ENCODE measurements around the gene ADAMTSL1.
A peak's percentile ranks its signal among the peaks of the same experiment; 100 is the strongest.

The ADAMTSL1 gene

DNA sequence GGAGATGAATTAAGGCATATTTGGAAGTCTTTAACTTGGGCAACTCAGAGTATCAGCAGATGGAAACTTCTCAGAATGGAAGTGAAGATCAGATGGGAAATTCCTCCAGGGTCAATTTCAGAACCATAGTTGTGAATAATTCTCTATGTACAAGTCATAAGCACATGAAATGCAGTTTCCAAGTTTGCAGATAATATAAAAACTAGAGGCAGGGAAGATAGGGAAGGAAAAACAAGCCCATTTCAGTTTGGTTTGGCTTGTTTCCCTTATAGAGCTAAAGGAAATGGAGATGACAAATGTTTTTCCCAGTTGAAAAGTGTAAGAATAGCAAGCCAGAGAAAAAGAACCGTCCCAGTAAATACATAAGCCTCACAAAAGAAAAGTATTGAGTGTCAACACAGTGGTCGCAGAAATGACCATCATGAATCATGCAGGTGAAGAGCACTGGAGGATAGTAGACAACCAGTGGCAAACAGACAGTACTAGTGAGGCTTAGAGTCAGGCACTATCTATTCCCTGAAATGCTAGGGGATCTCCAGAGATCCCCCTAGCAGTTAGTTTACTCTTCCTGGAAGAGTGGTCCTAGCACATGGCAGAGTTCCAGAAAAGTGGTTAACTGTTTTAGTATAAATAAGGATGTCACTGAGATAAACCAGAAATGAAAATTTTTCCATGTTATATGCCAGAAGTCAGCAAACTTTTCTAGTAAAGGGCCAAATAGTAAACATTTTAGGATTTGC is 313.1 kb downstream of the ADAMTSL1 start:
- ATAC-seq (ENCODE audit: insufficient read depth, low read depth) (no peak), DNase-seq (no peak)
- Histone ChIP-seq H3K4me3 (ENCODE audit: low read depth in 1 of 2, low read length in 2 of 2) (no peak overlapping the region), H4K20me1 (ENCODE audit: insufficient read depth, low read length) (no peaks in the 10 kb centered on the region), H2AFZ (ENCODE audit: low read depth, low read length) (no peak overlapping the region), H3K36me3 (ENCODE audit: insufficient read depth, low read length) (no peaks in the 10 kb centered on the region), H3K27me3 (ENCODE audit: insufficient read depth, low read length, poor library complexity) (no peaks in the 10 kb centered on the region), H3K4me1 (ENCODE audit: insufficient read depth, low read length) (no peaks in the 10 kb centered on the region), H3K9me3 (ENCODE audit: insufficient read depth, low read length, severe bottlenecking) (no peaks in the 10 kb centered on the region), H3K79me2 (ENCODE audit: insufficient read depth, low read length) (no peaks in the 10 kb centered on the region), H3K9ac (ENCODE audit: low read depth, low read length) (no peak overlapping the region), H3K4me2 (ENCODE audit: insufficient read depth, low read length) (no peak overlapping the region), H3K27ac (ENCODE audit: low read length) (no peak overlapping the region)
- no peak for TF ChIP-seq EZH2 (IDR thresholded peaks at IDR 0.05; ENCODE audit: borderline replicate concordance, low read depth, low read length, severe bottlenecking)
- TF ChIP-seq, protein P1, sequence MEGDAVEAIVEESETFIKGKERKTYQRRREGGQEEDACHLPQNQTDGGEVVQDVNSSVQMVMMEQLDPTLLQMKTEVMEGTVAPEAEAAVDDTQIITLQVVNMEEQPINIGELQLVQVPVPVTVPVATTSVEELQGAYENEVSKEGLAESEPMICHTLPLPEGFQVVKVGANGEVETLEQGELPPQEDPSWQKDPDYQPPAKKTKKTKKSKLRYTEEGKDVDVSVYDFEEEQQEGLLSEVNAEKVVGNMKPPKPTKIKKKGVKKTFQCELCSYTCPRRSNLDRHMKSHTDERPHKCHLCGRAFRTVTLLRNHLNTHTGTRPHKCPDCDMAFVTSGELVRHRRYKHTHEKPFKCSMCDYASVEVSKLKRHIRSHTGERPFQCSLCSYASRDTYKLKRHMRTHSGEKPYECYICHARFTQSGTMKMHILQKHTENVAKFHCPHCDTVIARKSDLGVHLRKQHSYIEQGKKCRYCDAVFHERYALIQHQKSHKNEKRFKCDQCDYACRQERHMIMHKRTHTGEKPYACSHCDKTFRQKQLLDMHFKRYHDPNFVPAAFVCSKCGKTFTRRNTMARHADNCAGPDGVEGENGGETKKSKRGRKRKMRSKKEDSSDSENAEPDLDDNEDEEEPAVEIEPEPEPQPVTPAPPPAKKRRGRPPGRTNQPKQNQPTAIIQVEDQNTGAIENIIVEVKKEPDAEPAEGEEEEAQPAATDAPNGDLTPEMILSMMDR (IDR thresholded peaks at IDR 0.05; ENCODE audit: borderline replicate concordance, extremely low read depth, low read length, poor library complexity, severe bottlenecking) = no peak

DNA sequence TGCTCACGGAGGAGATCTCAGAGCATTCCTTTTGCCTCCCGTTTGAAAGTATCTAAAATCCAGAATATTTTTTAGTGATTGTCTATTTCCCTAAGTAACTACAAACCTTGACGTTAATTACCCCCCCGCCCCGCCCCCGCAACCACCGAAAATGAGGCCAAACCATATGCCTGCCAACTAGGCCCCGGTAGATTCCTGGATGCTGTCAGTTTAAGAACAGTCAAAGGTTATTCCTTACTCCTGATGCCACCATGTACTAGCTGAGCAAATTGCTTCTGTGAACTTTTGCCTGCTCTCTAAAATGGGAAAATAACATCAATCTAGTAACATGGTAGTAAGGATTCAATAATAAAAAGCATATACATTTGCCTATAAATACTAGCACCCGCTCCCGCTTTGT is 314.3 kb downstream of the ADAMTSL1 start:
- no peaks in the 10 kb centered on the region for H4K20me1 ChIP-seq (ENCODE audit: insufficient read depth, low read length)
- no peak overlapping the region for H3K4me3 ChIP-seq (ENCODE audit: low read depth in 1 of 2, low read length in 2 of 2)
- no peaks in the 10 kb centered on the region for H3K9me3 ChIP-seq (ENCODE audit: insufficient read depth, low read length, severe bottlenecking)
- no peak overlapping the region for H3K27ac ChIP-seq (ENCODE audit: low read length)
- H3K4me1 ChIP-seq (ENCODE audit: insufficient read depth, low read length) = no peaks in the 10 kb centered on the region
- no peaks in the 10 kb centered on the region for H3K79me2 ChIP-seq (ENCODE audit: insufficient read depth, low read length)
- no peak overlapping the region for H3K4me2 ChIP-seq (ENCODE audit: insufficient read depth, low read length)
- no peak for DNase-seq
- H3K36me3 ChIP-seq (ENCODE audit: insufficient read depth, low read length) = no peaks in the 10 kb centered on the region
- H3K9ac ChIP-seq (ENCODE audit: low read depth, low read length) = no peak overlapping the region
- TF ChIP-seq, protein P1 (IDR thresholded peaks at IDR 0.05; ENCODE audit: borderline replicate concordance, extremely low read depth, low read length, poor library complexity, severe bottlenecking) = no peak
- no peak for TF ChIP-seq EZH2 (IDR thresholded peaks at IDR 0.05; ENCODE audit: borderline replicate concordance, low read depth, low read length, severe bottlenecking)
- H2AFZ ChIP-seq (ENCODE audit: low read depth, low read length) = no peak overlapping the region
- ATAC-seq (ENCODE audit: insufficient read depth, low read depth) = no peak
- no peaks in the 10 kb centered on the region for H3K27me3 ChIP-seq (ENCODE audit: insufficient read depth, low read length, poor library complexity)

DNA sequence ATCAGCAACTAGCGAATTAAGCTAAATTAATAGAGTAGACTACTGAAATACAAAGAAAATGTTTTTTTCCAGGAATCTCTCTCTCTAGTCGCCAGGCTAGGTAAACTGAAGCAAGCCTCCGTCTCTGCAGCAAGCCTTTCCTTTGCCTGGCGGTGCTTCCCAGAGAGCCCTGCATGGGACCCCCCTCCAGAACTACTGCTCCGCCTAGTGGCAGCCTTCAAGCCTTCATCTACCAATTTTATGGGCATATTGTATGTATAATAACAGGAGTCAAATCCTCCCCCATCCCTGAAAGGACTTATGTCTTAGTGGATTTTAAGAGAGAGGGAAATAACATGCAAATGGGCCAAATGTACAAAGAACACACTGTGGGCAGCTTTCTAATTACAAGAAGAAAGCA is 317.1 kb downstream of the ADAMTSL1 start:
- TF ChIP-seq EZH2 (IDR thresholded peaks at IDR 0.05; ENCODE audit: borderline replicate concordance, low read depth, low read length, severe bottlenecking) = no peak
- TF ChIP-seq, protein P1 (IDR thresholded peaks at IDR 0.05; ENCODE audit: borderline replicate concordance, extremely low read depth, low read length, poor library complexity, severe bottlenecking) = peak; percentile 33
- no peaks in the 10 kb centered on the region for H3K4me1 ChIP-seq (ENCODE audit: insufficient read depth, low read length)
- no peaks in the 10 kb centered on the region for H3K9me3 ChIP-seq (ENCODE audit: insufficient read depth, low read length, severe bottlenecking)
- no peak overlapping the region for H3K4me3 ChIP-seq (ENCODE audit: low read depth in 1 of 2, low read length in 2 of 2)
- H2AFZ ChIP-seq (ENCODE audit: low read depth, low read length) = no peak overlapping the region
- no peak for ATAC-seq (ENCODE audit: insufficient read depth, low read depth)
- no peaks in the 10 kb centered on the region for H4K20me1 ChIP-seq (ENCODE audit: insufficient read depth, low read length)
- H3K4me2 ChIP-seq (ENCODE audit: insufficient read depth, low read length) = no peak overlapping the region
- no peaks in the 10 kb centered on the region for H3K79me2 ChIP-seq (ENCODE audit: insufficient read depth, low read length)
- no peaks in the 10 kb centered on the region for H3K36me3 ChIP-seq (ENCODE audit: insufficient read depth, low read length)
- H3K27me3 ChIP-seq (ENCODE audit: insufficient read depth, low read length, poor library complexity) = peaks cover 3% of the 10 kb centered on the region
- H3K27ac ChIP-seq (ENCODE audit: low read length) = no peak overlapping the region
- no peak overlapping the region for H3K9ac ChIP-seq (ENCODE audit: low read depth, low read length)
- DNase-seq = peak; percentile 10

Data from DND-41 (cell line).